T47D (cell line): ENCODE measurements around the gene CFAP52.
"Not testable (repeated sequence)": the region's sequence is repeated elsewhere in the genome, so short reads cannot be mapped to it uniquely, and the experiment has no call there.

Source experiments
- DNase-seq, 2 experiments: peaks; one replicate each; pipeline versions ENCODE4 v3.0.0 to v3.0.0-alpha.2; 2011 to 2012; ENCODE audit warnings: low read depth in 1 of 2, low spot score in 1 of 2
- JUND ChIP-seq: IDR thresholded peaks from 2 replicates; pipeline ENCODE4 v1.6.1; 2012; ENCODE audit warnings: low read depth
- in situ Hi-C: cut with HindIII; loops from 2 replicates; pipeline ENCODE4 v1.10.0; 2016; ENCODE audit warnings: low sequenced_read_pairs, low pct_unique_long_range_greater_than_20kb

The CFAP52 gene

DNA sequence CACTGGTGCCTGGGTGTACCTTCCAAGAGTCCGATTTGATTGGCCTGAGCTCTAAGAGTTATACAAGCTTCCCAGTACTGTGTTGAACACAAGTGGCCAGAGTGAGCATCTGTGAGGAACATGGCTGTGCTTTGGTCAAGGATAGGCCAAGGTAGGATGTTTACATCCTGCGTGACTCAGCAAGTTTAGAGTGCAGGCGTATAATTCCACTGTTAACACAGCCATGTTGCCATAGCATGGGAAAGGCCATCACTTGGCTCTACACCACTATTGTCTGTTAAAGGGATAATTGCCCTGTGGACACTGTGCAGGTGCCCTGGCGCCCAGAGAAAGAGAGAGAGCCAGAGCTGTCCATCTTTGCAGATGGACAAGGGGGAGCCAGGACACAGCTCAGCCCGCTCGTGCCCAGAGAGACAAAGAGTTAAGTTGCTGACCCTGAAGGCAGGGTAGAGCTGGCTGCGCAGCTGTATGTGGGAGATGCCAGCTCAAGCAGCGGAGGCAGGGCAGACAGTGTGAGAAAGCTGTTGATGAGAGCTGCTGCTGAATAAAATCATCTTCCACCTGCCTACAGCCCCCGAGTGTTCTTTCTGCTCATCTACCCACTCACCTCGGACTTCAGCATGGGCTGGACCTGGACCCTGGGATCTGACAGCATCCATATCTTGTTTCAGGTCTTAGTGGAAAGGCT is 11.7 kb downstream of the CFAP52 start:
- no peak for DNase-seq
- TF ChIP-seq JUND: no peak
- in situ Hi-C loops: no loop called here

DNA sequence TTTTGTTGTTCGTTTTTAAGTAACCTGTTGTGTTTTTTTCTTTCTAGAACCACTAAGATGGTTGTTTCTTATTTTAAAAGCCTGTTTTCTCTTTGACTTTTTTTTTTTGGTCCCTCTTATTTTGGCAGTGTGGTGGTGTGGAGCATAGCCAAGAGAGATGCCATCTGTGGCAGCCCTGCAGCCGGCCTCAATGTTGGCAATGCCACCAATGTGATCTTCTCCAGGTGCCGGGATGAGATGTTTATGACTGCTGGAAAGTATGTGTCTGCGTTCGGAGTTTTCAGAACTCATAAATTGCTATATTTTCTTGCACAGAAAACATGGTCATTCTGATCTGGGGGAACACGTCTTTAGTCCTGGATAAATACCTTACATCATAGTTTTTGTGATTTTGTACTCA is 17.6 kb downstream of the CFAP52 start:
- in situ Hi-C loops: no loop called here
- no peak for DNase-seq
- no peak for TF ChIP-seq JUND

DNA sequence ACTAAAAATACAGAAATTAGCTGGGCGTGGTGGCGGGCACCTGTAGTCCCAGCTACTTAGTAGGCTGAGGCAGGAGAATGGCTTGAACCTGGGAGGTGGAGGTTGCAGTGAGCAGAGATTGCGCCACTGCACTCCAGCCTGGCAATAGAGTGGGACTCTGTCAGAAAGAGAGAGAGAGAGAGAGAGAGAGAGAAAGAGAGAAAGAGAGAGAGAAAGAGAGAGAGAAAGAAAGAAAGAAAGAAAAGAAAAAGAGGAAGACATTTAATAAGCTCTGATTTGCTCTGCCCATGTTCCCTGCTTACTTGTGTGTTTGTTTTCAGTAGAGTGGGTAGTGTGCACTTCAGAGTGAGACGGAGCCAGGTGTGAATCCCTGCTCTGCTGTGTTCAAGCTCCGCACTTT is 21.2 kb downstream of the CFAP52 start:
- DNase-seq, in situ Hi-C loops: not testable (repeated sequence)

DNA sequence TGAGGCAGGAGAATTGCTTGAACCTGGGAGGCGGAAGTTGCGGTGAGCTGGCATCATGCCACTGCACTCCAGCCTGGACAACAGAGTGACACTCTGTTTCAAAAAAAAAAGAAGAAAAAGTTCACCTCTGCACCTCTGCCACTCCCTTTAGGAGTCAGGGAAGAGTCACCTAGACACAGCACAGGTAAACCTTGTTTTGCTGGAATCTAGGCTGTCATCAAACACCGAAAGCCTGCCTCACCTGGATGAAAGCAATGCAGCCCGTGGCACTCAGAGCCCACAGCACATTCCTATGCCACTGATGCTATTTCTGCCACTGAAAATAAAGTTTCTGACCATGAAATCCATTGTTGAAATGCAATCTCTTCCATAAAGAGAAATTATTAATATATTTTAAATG is 22.2 kb downstream of the CFAP52 start:
- in situ Hi-C loops: no loop called here
- no peak for DNase-seq
- TF ChIP-seq JUND: no peak

DNA sequence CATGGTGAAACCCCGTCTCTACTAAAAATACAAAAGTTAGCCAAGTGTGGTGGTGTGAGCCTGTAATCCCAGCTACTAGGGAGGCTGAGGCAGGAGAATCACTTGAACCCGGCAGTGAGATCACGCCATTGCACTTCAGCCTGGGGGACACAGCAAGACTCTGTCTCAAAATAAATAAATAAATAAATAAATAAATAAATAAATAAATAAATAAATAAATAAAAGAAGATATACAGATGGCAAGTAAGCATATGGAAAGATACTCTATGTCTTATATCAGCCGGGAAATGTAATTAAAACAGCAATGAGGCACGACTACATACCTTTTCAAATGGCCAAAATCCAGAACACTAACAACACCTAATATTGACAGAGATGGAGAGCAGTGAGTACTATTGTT is 28.1 kb downstream of the CFAP52 start:
- in situ Hi-C loops, DNase-seq: not testable (repeated sequence)

DNA sequence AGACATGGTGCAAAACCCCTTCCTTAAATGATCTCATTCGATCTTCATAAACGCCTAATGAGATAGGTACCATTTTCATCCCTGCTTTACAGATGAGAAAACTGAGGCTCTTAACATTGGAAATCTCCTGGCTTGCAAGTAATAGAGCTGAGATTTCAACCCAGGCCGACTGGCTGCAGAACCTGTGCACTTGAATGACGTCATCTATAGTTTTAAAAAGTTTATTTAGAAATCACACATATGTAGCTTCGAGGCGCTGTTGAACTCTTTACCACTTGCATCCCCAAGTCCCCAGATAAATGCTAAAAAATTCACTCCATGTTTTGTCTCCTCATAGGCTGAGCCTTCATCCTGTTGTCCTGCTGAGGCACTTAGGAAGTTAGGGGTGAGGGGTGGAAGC is 30.0 kb downstream of the CFAP52 start:
- TF ChIP-seq JUND: no peak
- in situ Hi-C loops: no loop called here
- no peak for DNase-seq

DNA sequence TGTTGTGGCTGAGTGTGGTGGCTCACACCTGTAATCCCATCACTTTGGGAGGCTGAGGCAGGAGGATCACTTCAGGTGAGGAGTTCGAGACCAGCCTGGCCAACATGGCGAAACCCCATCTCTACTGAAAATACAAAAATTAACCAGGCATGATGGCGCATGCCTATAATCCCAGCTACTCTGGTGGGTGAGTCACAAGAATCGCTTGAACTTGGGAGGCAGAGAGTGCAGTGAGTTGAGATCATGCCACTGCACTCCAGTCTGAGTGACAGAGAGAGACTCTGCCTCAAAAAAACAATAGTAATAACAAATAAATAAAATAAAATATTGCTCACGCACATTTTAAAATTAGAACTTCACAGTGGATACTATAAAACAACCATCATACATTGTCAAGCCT is 30.6 kb downstream of the CFAP52 start:
- in situ Hi-C loops, DNase-seq: not testable (repeated sequence)

DNA sequence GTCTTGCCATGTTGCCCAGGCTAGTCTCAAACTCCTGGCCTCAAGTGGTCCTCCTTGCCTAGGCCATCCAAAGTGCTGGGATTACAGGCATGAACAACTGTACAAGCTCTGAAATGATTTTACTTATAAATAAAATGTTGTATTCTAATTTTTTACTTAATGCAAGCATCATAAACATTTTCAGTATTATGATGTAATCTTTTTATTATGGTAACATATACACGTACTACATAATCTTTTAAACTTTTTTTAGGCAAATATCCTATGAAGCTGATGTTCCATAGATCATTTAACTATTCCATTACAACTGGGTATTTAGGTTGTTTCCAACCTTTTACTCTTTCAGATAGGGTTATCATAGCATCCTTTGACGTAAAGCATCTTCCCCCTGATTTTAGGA is 35.1 kb downstream of the CFAP52 start:
- TF ChIP-seq JUND: no peak
- DNase-seq: no peak
- in situ Hi-C loops: no loop called here

DNA sequence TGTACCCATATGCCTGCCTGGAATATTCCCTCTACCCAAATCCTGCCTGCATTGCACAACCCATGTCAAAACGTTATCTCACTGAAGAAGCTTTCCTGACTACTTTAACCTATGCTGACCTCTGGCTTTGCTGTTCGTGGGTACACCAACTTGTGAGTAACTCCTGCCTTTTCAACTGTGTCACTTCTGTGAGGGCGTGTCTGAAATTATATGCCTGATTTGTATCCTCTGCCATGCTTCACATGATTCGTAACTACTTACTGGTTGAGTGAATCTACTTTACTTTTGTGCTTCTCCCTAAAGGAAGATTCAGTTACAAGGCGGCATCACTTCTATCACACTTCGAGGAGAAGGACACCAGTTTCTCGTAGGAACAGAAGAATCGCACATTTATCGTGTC is 35.6 kb downstream of the CFAP52 start:
- no peak for DNase-seq
- no peak for TF ChIP-seq JUND
- in situ Hi-C loops: no loop called here

DNA sequence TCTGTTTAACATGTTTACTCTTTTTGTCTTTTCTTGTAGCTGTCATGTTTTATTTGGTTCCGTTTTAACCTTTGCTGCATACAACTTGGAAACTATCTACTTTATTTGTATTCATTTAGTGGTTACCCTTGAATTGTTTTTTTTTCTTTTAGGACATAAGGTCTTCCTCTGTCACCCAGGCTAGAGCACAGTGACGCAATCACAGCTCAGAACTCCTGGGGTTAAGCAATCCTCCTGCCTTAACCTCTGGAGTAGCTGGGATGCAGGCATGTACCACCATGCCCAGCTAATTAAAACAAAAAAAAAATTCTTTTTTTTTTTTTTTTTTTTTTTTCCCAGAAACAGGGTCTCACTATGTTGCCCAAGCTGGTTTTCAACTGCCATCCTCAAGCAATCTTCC is 39.0 kb downstream of the CFAP52 start:
- TF ChIP-seq JUND: no peak
- in situ Hi-C loops: no loop called here
- DNase-seq: no peak

DNA sequence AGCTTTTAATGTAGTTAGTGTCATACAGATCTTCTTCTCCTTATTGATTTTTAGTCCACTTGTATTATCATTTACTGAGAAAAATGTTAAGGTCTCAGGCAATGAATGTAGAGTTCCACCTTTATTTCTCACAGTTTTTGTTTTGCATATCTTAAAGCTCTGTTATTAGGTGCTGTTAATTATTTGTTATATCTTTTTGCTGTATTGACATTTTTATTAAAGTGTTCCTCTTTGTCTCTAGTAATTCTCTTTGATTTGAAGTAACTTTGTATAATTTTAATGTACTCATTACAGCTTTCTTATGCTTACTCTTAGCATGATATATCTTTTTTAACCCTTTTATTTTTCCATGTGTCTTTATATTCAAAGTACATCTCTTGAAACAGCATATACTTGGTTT is 46.5 kb downstream of the CFAP52 start:
- in situ Hi-C loops: no loop called here
- TF ChIP-seq JUND: no peak
- DNase-seq: no peak

DNA sequence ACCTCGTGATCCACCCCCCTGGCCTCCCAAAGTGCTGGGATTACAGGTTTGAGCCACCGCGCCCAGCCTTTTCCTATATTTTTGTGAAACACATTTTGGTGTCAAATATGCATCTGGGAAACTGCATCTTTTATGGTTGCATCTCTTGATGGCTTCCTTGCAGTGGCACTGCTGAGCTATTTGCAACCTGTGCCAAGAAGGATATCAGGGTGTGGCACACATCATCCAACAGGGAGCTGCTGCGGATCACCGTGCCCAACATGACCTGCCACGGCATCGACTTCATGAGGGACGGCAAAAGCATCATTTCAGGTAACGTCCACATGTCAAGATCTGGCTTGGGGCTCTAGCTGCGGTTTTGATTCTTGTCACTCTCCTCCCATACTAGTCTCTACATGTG is 52.1 kb downstream of the CFAP52 start:
- in situ Hi-C loops: no loop called here
- peak in 1 of 2 experiments; percentile 20 for DNase-seq
- no peak for TF ChIP-seq JUND

DNA sequence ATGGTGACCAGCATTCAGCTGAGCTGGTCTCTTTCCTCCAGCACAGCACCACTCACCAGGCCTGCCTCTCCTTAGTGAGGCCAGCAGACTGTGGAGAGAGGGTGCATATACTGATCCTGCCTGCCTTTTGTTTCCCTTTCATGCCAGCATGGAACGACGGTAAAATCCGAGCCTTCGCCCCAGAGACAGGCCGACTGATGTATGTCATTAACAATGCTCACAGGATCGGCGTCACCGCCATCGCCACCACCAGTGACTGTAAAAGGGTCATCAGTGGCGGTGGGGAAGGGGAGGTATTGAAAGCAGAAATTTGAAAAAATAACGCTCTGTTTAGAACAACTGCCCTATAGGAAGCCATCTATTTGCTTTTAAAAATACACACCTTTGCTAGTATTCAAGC is 56.3 kb downstream of the CFAP52 start:
- in situ Hi-C loops: no loop called here
- TF ChIP-seq JUND: no peak

DNA sequence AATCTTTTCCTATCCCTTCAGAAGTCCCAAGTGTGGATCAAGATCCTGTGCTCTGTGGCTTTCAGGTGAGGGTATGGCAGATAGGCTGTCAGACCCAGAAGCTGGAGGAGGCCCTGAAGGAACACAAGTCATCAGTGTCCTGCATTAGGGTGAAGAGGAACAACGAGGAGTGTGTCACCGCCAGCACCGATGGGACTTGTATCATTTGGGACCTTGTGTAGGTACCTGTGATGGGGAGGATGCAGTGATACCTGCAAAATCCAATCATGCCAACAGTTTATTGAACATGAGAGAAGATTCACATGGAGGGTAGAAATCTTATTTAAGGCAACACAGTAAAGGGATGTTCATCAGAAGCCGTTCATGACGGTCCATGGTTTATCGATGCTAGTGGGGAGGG is 58.9 kb downstream of the CFAP52 start:
- in situ Hi-C loops: no loop called here
- no peak for TF ChIP-seq JUND
- DNase-seq: no peak

More for the DNA sequence above, 56.3 kb downstream of the CFAP52 start:
- no peak for DNase-seq
